Vagina (tissue), 2 donors: ENCODE data around the gene CDC45. TPM values are rescaled to one million over a fixed set of nuclear protein-coding genes. Genes with fewer than 3 reads are reported as not detected.

Source experiments
- DNase-seq, 2 donors: peaks; one replicate each; pipeline ENCODE4 v3.0.0-alpha.2; 2017; ENCODE audit errors: extremely low spot score in 2 of 2
- H3K27ac ChIP-seq: fragments of 200-600 bp; sonication (generic); one replicate; pipeline ENCODE4 v1.5.1; 2019
- H3K27me3 ChIP-seq: fragments of 200-600 bp; sonication (generic); one replicate; pipeline ENCODE4 v1.5.1; 2019
- H3K36me3 ChIP-seq, 2 donors: fragments of 200-600 bp; sonication (generic); one replicate each; pipeline ENCODE4 v1.5.1; 2017 to 2019
- H3K4me1 ChIP-seq: fragments of 200-600 bp; sonication (generic); one replicate; pipeline ENCODE4 v1.5.1; 2019
- H3K4me3 ChIP-seq, 2 donors: fragments of 200-600 bp; sonication (generic); 1 replicate in 1 of 2; 2 replicates in 1 of 2; pipeline ENCODE4 v1.5.1; 2016 to 2019
- H3K9me3 ChIP-seq: fragments of 200-600 bp; sonication (generic); one replicate; pipeline ENCODE4 v1.5.1; 2019
- CTCF ChIP-seq, 3 experiments: fragments of 450-650 bp in 2 of 3; fragments of 200-600 bp in 1 of 3; sonication (generic) in 1 of 3; IDR thresholded peaks; one replicate each; pipeline ENCODE4 v1.5.1; 2017 to 2019; ENCODE audit warnings: antibody characterized with exemption in 3 of 3, mild to moderate bottlenecking in 2 of 3, moderate library complexity in 2 of 3
- POLR2A ChIP-seq, 2 donors: fragments of 450-650 bp; IDR thresholded peaks; one replicate each; pipeline ENCODE4 v1.6.1; 2017; ENCODE audit warnings: antibody characterized with exemption in 2 of 2, mild to moderate bottlenecking in 2 of 2, moderate library complexity in 2 of 2
- POLR2AphosphoS5 ChIP-seq, 2 donors: sonication (generic); formaldehyde crosslinking; IDR thresholded peaks; one replicate each; pipeline ENCODE4 v1.9.0; 2017; ENCODE audit warnings: antibody characterized with exemption in 2 of 2, mild to moderate bottlenecking in 2 of 2, low read depth in 1 of 2; ENCODE audit not compliant: insufficient read depth in 1 of 2
- intact Hi-C: fragments of 100-400 bp; cut with DNase I; formaldehyde crosslinking; loops from one replicate; pipeline ENCODE4 v1.15.1; 2023
- total RNA-seq: library from RNA; depleted of rRNA; stranded (reverse); fragments of >200 nt; gene quantifications from one replicate; pipeline ENCODE4 v1.2.3, GENCODE V29; 2016

The CDC45 gene
- total RNA-seq, 1 donor from 2014 or later: 0.74 TPM

DNA sequence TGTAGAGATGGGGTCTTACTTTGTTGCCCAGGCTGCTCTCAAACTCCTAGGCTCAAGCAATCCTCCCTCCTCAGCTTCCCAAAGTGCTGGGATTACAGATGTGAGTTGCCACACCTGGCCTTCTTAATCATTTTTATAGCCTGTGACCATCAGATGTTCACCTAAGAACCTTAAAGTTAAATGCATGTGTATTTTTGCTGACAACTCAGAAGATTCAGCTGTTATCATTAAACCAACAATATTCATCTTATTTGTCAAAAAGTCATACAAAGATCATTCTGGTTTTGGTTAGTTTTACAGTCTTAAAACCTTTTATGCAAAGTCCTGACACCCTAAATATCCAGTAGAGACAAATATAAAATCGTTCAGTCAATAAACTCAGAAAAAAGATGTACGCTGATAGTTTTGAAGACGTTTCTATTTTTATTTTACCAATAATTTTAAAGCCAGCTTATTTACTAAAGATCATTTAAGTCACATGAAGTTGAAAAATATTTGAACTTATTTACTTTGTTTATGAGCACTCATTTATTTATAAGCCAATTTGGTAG is 22.3 kb downstream of the CDC45 start:
- no peaks in the 10 kb centered on the region for H3K9me3 ChIP-seq
- intact Hi-C loops: loop anchor here (10.0 kb wide), 1 partner anchor 103 kb away; no protein-coding TSS in a partner anchor
- no peak overlapping the region for H3K27ac ChIP-seq
- no peak overlapping the region for H3K4me3 ChIP-seq
- H3K4me1 ChIP-seq: no peaks in the 10 kb centered on the region
- TF ChIP-seq CTCF (IDR thresholded peaks at IDR 0.05): no peak
- TF ChIP-seq POLR2AphosphoS5 (IDR thresholded peaks at IDR 0.05; ENCODE audit: insufficient read depth in 1 of 2, low read depth in 1 of 2): no peak
- DNase-seq: no peak
- no peaks in the 10 kb centered on the region for H3K27me3 ChIP-seq
- no peaks in the 10 kb centered on the region for H3K36me3 ChIP-seq

GRCh38 chr22:19503367-19503766 is 23.6 kb downstream of the CDC45 start:
- TF ChIP-seq POLR2A (IDR thresholded peaks at IDR 0.05): no peak
- no peak for TF ChIP-seq CTCF (IDR thresholded peaks at IDR 0.05)
- no peak for TF ChIP-seq POLR2AphosphoS5 (IDR thresholded peaks at IDR 0.05; ENCODE audit: insufficient read depth in 1 of 2, low read depth in 1 of 2)
- no peaks in the 10 kb centered on the region for H3K27me3 ChIP-seq
- no peak overlapping the region for H3K4me3 ChIP-seq
- intact Hi-C loops: loop anchor here (10.0 kb wide), 1 partner anchor 101 kb away; no protein-coding TSS in a partner anchor
- peak in 1 of 2 donors; percentile 19 for DNase-seq
- no peak overlapping the region for H3K27ac ChIP-seq
- H3K9me3 ChIP-seq: no peaks in the 10 kb centered on the region
- H3K4me1 ChIP-seq: no peaks in the 10 kb centered on the region
- no peaks in the 10 kb centered on the region for H3K36me3 ChIP-seq

DNA sequence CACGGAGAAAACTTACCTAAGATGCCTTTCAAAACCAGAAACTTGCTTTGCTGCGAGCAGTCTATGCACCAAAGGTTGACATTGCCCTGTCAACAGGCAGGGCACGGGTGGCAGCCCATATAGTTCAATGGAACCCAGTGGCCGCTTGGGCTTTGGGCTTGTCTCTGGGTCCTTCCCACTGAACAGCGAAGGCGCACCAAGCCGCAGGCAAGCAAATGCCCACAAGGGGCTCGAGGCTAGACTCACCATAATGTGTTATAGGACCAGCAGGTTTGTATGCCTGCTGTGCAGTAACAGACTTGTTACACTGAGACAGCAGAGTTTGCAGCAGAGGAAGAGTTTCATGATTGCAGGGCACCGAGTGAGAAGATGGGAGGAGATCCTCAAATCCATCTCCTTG is 24.1 kb downstream of the CDC45 start:
- no peaks in the 10 kb centered on the region for H3K36me3 ChIP-seq
- no peak for DNase-seq
- no peak overlapping the region for H3K27ac ChIP-seq
- H3K27me3 ChIP-seq: no peaks in the 10 kb centered on the region
- no peak for TF ChIP-seq CTCF (IDR thresholded peaks at IDR 0.05)
- TF ChIP-seq POLR2A (IDR thresholded peaks at IDR 0.05): no peak
- no peak for TF ChIP-seq POLR2AphosphoS5 (IDR thresholded peaks at IDR 0.05; ENCODE audit: insufficient read depth in 1 of 2, low read depth in 1 of 2)
- H3K9me3 ChIP-seq: no peaks in the 10 kb centered on the region
- no peaks in the 10 kb centered on the region for H3K4me1 ChIP-seq
- H3K4me3 ChIP-seq: no peak overlapping the region
- intact Hi-C loops: loop anchor here (10.0 kb wide), 1 partner anchor 101 kb away; no protein-coding TSS in a partner anchor

DNA sequence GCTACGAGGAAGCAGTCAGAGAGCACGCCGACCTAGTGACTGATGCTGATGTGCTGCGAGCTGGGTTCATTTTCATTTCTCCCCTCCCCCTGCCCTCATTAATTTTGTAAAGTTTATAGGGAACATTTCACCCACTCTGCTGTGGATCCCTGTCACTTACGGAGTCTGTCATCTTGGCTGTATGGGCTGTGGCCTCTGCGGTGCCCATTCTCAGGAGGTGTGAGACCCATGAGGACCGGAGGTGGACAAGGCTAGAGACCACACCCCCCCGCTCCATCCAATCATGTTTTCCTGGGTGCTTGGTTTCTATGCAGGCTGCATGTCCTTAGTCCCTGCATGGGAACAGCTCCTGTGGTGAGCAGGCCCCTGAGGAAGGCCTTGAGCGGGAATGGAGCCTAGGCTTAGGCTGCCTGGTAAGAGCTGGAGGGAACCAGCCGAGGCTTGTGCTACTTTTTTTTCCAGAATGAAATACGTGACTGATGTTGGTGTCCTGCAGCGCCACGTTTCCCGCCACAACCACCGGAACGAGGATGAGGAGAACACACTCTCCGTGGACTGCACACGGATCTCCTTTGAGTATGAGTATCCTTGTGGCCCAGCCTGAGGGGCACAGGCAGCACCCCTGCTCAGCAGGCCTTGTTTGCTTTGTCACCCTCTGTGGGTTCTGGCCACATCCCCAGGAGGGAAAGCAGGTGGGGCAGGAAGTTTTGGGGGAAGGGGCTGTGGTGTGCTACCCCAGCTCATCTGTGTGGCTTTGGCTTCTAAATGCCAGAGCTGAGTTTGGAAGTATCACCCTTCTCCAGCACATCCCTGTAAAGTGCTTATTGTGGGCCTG is 25.4 kb downstream of the CDC45 start:
- DNase-seq: no peak
- no peak for TF ChIP-seq POLR2AphosphoS5 (IDR thresholded peaks at IDR 0.05; ENCODE audit: insufficient read depth in 1 of 2, low read depth in 1 of 2)
- TF ChIP-seq CTCF (IDR thresholded peaks at IDR 0.05): no peak
- TF ChIP-seq POLR2A (IDR thresholded peaks at IDR 0.05): no peak

GRCh38 chr22:19505735-19506126 is 26.0 kb downstream of the CDC45 start:
- H3K27ac ChIP-seq: no peak overlapping the region
- intact Hi-C loops: loop anchor here (10.0 kb wide), 1 partner anchor 99 kb away; no protein-coding TSS in a partner anchor
- H3K9me3 ChIP-seq: no peaks in the 10 kb centered on the region
- no peaks in the 10 kb centered on the region for H3K4me1 ChIP-seq
- H3K4me3 ChIP-seq: no peak overlapping the region
- TF ChIP-seq POLR2AphosphoS5 (IDR thresholded peaks at IDR 0.05; ENCODE audit: insufficient read depth in 1 of 2, low read depth in 1 of 2): no peak
- TF ChIP-seq POLR2A (IDR thresholded peaks at IDR 0.05): no peak
- TF ChIP-seq CTCF (IDR thresholded peaks at IDR 0.05): no peak
- DNase-seq: no peak
- H3K27me3 ChIP-seq: no peaks in the 10 kb centered on the region
- no peaks in the 10 kb centered on the region for H3K36me3 ChIP-seq

More for the DNA sequence above, 25.4 kb downstream of the CDC45 start:
- no peak overlapping the region for H3K27ac ChIP-seq
- H3K4me3 ChIP-seq: no peak overlapping the region
- H3K4me1 ChIP-seq: no peaks in the 10 kb centered on the region
- intact Hi-C loops: loop anchor here (10.0 kb wide), 1 partner anchor 100 kb away; no protein-coding TSS in a partner anchor
- no peaks in the 10 kb centered on the region for H3K9me3 ChIP-seq
- H3K36me3 ChIP-seq: no peaks in the 10 kb centered on the region
- H3K27me3 ChIP-seq: no peaks in the 10 kb centered on the region
